Measurements from ENCODE around the gene BCAS3.

The BCAS3 gene

GRCh38 chr17:61174310-61174709, 496.7 kb downstream of the BCAS3 start:
- no peak for DNase-seq

- peak; percentile 98 for DNase-seq
Observed at GRCh38 chr17:61175298-61176142, 497.9 kb downstream of the BCAS3 start.

- DNase-seq = no peak
Observed at GRCh38 chr17:61177351-61177750, 499.7 kb downstream of the BCAS3 start.

- DNase-seq = no peak
Observed at GRCh38 chr17:61178284-61178683, 500.6 kb downstream of the BCAS3 start.

- DNase-seq = peak; percentile 18
Observed at GRCh38 chr17:61179380-61179806, 501.7 kb downstream of the BCAS3 start.

GRCh38 chr17:61183793-61184192, 506.1 kb downstream of the BCAS3 start:
- no peak for DNase-seq

GRCh38 chr17:61185385-61185784, 507.7 kb downstream of the BCAS3 start:
- DNase-seq = no peak

- no peak for DNase-seq
Observed at GRCh38 chr17:61187038-61187437, 509.4 kb downstream of the BCAS3 start.

- DNase-seq = no peak
Observed at GRCh38 chr17:61188081-61188480, 510.4 kb downstream of the BCAS3 start.

- DNase-seq = no peak
Observed at GRCh38 chr17:61189968-61190367, 512.3 kb downstream of the BCAS3 start.

GRCh38 chr17:61196302-61196704, 518.7 kb downstream of the BCAS3 start:
- no peak for DNase-seq

GRCh38 chr17:61196799-61197198, 519.1 kb downstream of the BCAS3 start:
- DNase-seq = no peak

- DNase-seq = no peak
Observed at GRCh38 chr17:61199431-61200338, 522.0 kb downstream of the BCAS3 start.

GRCh38 chr17:61200339-61200715, 522.7 kb downstream of the BCAS3 start:
- no peak for DNase-seq

- DNase-seq = no peak
Observed at GRCh38 chr17:61201211-61201610, 523.6 kb downstream of the BCAS3 start.

GRCh38 chr17:61202564-61202963, 524.9 kb downstream of the BCAS3 start:
- DNase-seq = no peak

GRCh38 chr17:61203671-61204131, 526.0 kb downstream of the BCAS3 start:
- no peak for DNase-seq

GRCh38 chr17:61204456-61204855, 526.8 kb downstream of the BCAS3 start:
- no peak for DNase-seq

GRCh38 chr17:61205401-61205800, 527.8 kb downstream of the BCAS3 start:
- DNase-seq = no peak

- DNase-seq = no peak
Observed at GRCh38 chr17:61205931-61206330, 528.3 kb downstream of the BCAS3 start.

GRCh38 chr17:61206922-61207321, 529.3 kb downstream of the BCAS3 start:
- no peak for DNase-seq

- no peak for DNase-seq
Observed at GRCh38 chr17:61208301-61209105, 530.9 kb downstream of the BCAS3 start.

GRCh38 chr17:61209106-61209439, 531.4 kb downstream of the BCAS3 start:
- no peak for DNase-seq

All from OCI-M1 (cell line).